ENCODE measurements around the gene CTNNA2. TPM values are rescaled to one million over a fixed set of nuclear protein-coding genes. Genes with fewer than 3 reads are reported as not detected.

Gene CTNNA2
- total RNA-seq, 1 experiment from 2014 or later, result 0.54 TPM

GRCh38 chr2:79915455-79915854, 402.6 kb downstream of the CTNNA2 start:
- in situ Hi-C loops (cut with HindIII; ENCODE audit: low pct_unique_long_range_greater_than_20kb, low sequenced_read_pairs), result no loop called here
- intact Hi-C loops (cut with micrococcal nuclease; ENCODE audit: unreplicated experiment), result no loop called here
- Histone ChIP-seq H3K4me1 (ENCODE audit: control insufficient read depth, insufficient read depth, low read length) (no peaks in the 10 kb centered on the region), H3K27ac (ENCODE audit: low read length) (no peak overlapping the region), H3K4me3 (ENCODE audit: low read depth in 2 of 2, low read length in 2 of 2) (no peak overlapping the region), H3K27me3 (ENCODE audit: control insufficient read depth, insufficient read depth, low read length) (no peaks in the 10 kb centered on the region), H3K9me3 (ENCODE audit: control insufficient read depth, insufficient read depth, low read depth, low read length) (no peaks in the 10 kb centered on the region), H3K36me3 (ENCODE audit: control insufficient read depth, insufficient read depth, low read length) (no peaks in the 10 kb centered on the region)
- ChIA-PET CTCF (no interaction called here), POLR2A (no interaction called here)
- DNase-seq (ENCODE audit: low read depth, low spot score), result no peak
- TF ChIP-seq POLR2AphosphoS5 (IDR thresholded peaks at IDR 0.05; ENCODE audit: low read depth, low read length), result no peak
- TF ChIP-seq SIN3A (IDR thresholded peaks at IDR 0.05; ENCODE audit: borderline replicate concordance, insufficient read depth, low read depth, low read length), result no peak
- BruUV-seq (replicated peaks), result no TSS peak
- no peak for ATAC-seq

- POLR2A ChIA-PET, result no interaction called here
- intact Hi-C loops (cut with micrococcal nuclease; ENCODE audit: unreplicated experiment), result no loop called here
- Histone ChIP-seq H3K27me3 (ENCODE audit: control insufficient read depth, insufficient read depth, low read length) (no peaks in the 10 kb centered on the region), H3K4me1 (ENCODE audit: control insufficient read depth, insufficient read depth, low read length) (no peaks in the 10 kb centered on the region), H3K27ac (ENCODE audit: low read length) (no peak overlapping the region), H3K36me3 (ENCODE audit: control insufficient read depth, insufficient read depth, low read length) (no peaks in the 10 kb centered on the region), H3K4me3 (ENCODE audit: low read depth in 2 of 2, low read length in 2 of 2) (no peak overlapping the region), H3K9me3 (ENCODE audit: control insufficient read depth, insufficient read depth, low read depth, low read length) (no peaks in the 10 kb centered on the region)
- in situ Hi-C loops (cut with HindIII; ENCODE audit: low pct_unique_long_range_greater_than_20kb, low sequenced_read_pairs), result no loop called here
- TF ChIP-seq REST (IDR thresholded peaks at IDR 0.05; ENCODE audit: insufficient read depth in 1 of 2, low read depth in 2 of 2, low read length in 1 of 2) (no peak), SIN3A (IDR thresholded peaks at IDR 0.05; ENCODE audit: borderline replicate concordance, insufficient read depth, low read depth, low read length) (no peak), CTCF (IDR thresholded peaks at IDR 0.05) (no peak), TCF7L2 (IDR thresholded peaks at IDR 0.05; ENCODE audit: low read depth, low read length) (no peak), POLR2AphosphoS5 (IDR thresholded peaks at IDR 0.05; ENCODE audit: low read depth, low read length) (no peak)
- no TSS peak for BruUV-seq (replicated peaks)
- ATAC-seq, result no peak
- CTCF ChIA-PET, result no interaction called here
- no peak for DNase-seq (ENCODE audit: low read depth, low spot score)
Measured at GRCh38 chr2:79916285-79916684, 403.4 kb downstream of the CTNNA2 start.

GRCh38 chr2:79920512-79921076, 407.7 kb downstream of the CTNNA2 start:
- no peaks in the 10 kb centered on the region for H3K27me3 ChIP-seq (ENCODE audit: control insufficient read depth, insufficient read depth, low read length)
- ChIA-PET CTCF (no interaction called here), POLR2A (no interaction called here)
- BruUV-seq (replicated peaks), result no TSS peak
- in situ Hi-C loops (cut with HindIII; ENCODE audit: low pct_unique_long_range_greater_than_20kb, low sequenced_read_pairs) (no loop called here), intact Hi-C loops (cut with micrococcal nuclease; ENCODE audit: unreplicated experiment) (no loop called here)
- TF ChIP-seq POLR2AphosphoS5 (IDR thresholded peaks at IDR 0.05; ENCODE audit: low read depth, low read length) (no peak), SIN3A (IDR thresholded peaks at IDR 0.05; ENCODE audit: borderline replicate concordance, insufficient read depth, low read depth, low read length) (no peak), CTCF (IDR thresholded peaks at IDR 0.05) (no peak), REST (IDR thresholded peaks at IDR 0.05; ENCODE audit: insufficient read depth in 1 of 2, low read depth in 2 of 2, low read length in 1 of 2) (no peak), TCF7L2 (IDR thresholded peaks at IDR 0.05; ENCODE audit: low read depth, low read length) (no peak)
- ATAC-seq, result no peak
- H3K4me3 ChIP-seq (ENCODE audit: low read depth in 2 of 2, low read length in 2 of 2), result no peak overlapping the region
- no peaks in the 10 kb centered on the region for H3K36me3 ChIP-seq (ENCODE audit: control insufficient read depth, insufficient read depth, low read length)
- no peak overlapping the region for H3K27ac ChIP-seq (ENCODE audit: low read length)
- no peaks in the 10 kb centered on the region for H3K9me3 ChIP-seq (ENCODE audit: control insufficient read depth, insufficient read depth, low read depth, low read length)
- no peaks in the 10 kb centered on the region for H3K4me1 ChIP-seq (ENCODE audit: control insufficient read depth, insufficient read depth, low read length)
- no peak for DNase-seq (ENCODE audit: low read depth, low spot score)

Measured in Panc1 (cell line).